HEK293T (cell line): ENCODE results near the gene RELA.
"Not testable (repeated sequence)": the region's sequence is repeated elsewhere in the genome, so short reads cannot be mapped to it uniquely, and the experiment has no call there.

Experiments
- CTCF ChIA-PET: fragments of 350-600 bp; formaldehyde crosslinking; extraction: SDS; loops from one replicate; lab custom pipeline; 2021; ENCODE audit warnings: antibody characterized with exemption, inconsistent platforms; lab: Yijun Ruan, JAX
- POLR2A ChIA-PET: fragments of 350-600 bp; formaldehyde crosslinking; extraction: SDS; loops from one replicate; lab custom pipeline; 2020; ENCODE audit warnings: antibody characterized with exemption, inconsistent platforms; lab: Yijun Ruan, JAX
- DNase-seq: peaks from one replicate; pipeline ENCODE4 v3.0.0; 2012; ENCODE audit warnings: mixed read lengths; ENCODE audit errors: extremely low spot score
- ARNT ChIP-seq: fragments of 450-650 bp; IDR thresholded peaks from 2 replicates; pipeline ENCODE4 v1.6.1; 2017; ENCODE audit warnings: mild to moderate bottlenecking
- BHLHE40 ChIP-seq: fragments of 450-650 bp; IDR thresholded peaks from 2 replicates; pipeline ENCODE4 v1.6.1; 2016; ENCODE audit warnings: mild to moderate bottlenecking, moderate library complexity, borderline replicate concordance
- CTBP1 ChIP-seq: fragments of 450-650 bp; IDR thresholded peaks from 2 replicates; pipeline ENCODE4 v1.6.1; 2016; ENCODE audit warnings: borderline replicate concordance
- ELF4 ChIP-seq: fragments of 450-650 bp; IDR thresholded peaks from 2 replicates; pipeline ENCODE4 v1.6.1; 2017; ENCODE audit warnings: antibody characterized with exemption
- FOXA1 ChIP-seq: fragments of 450-650 bp; IDR thresholded peaks from 2 replicates; pipeline ENCODE4 v1.6.1; 2016; ENCODE audit warnings: mild to moderate bottlenecking
- FOXK2 ChIP-seq: fragments of 450-650 bp; IDR thresholded peaks from 2 replicates; pipeline ENCODE4 v1.6.1; 2016; ENCODE audit warnings: mild to moderate bottlenecking
- FOXM1 ChIP-seq: fragments of 450-650 bp; IDR thresholded peaks from 2 replicates; pipeline ENCODE4 v1.6.1; 2017; ENCODE audit warnings: mild to moderate bottlenecking, borderline replicate concordance
- HDGF ChIP-seq: fragments of 450-650 bp; IDR thresholded peaks from 2 replicates; pipeline ENCODE4 v1.6.1; 2017; ENCODE audit warnings: antibody characterized with exemption, borderline replicate concordance
- L3MBTL2 ChIP-seq: fragments of 450-650 bp; conservative IDR thresholded peaks from 2 replicates; pipeline ENCODE4 v1.6.1; 2016; ENCODE audit warnings: mild to moderate bottlenecking
- LEF1 ChIP-seq: fragments of 450-650 bp; IDR thresholded peaks from 2 replicates; pipeline ENCODE4 v1.6.1; 2017; ENCODE audit warnings: mild to moderate bottlenecking, borderline replicate concordance
- NFRKB ChIP-seq: fragments of 450-650 bp; IDR thresholded peaks from 2 replicates; pipeline ENCODE4 v1.6.1; 2016; ENCODE audit warnings: mild to moderate bottlenecking, moderate library complexity
- SP1 ChIP-seq: fragments of 450-650 bp; IDR thresholded peaks from 2 replicates; pipeline ENCODE4 v1.6.1; 2017
- SUZ12 ChIP-seq: fragments of 450-650 bp; IDR thresholded peaks from 2 replicates; pipeline ENCODE4 v1.6.1; 2016; ENCODE audit warnings: mild to moderate bottlenecking
- TARDBP ChIP-seq: fragments of 450-650 bp; IDR thresholded peaks from 2 replicates; pipeline ENCODE4 v1.6.1; 2016
- ZNF384 ChIP-seq: fragments of 450-650 bp; IDR thresholded peaks from 2 replicates; pipeline ENCODE4 v1.6.1; 2016
- TF ChIP-seq, protein P1 (sequence below): fragments of 450-650 bp; IDR thresholded peaks from 2 replicates; pipeline ENCODE4 v1.6.1; 2016

RELA gene

GRCh38 chr11:65708451-65708850, 45.7 kb upstream of the RELA start:
- CTCF ChIA-PET: interaction anchor here (1.4 kb wide), 1 partner anchor 71 kb away, joined by 4 read pairs; no protein-coding TSS in a partner anchor
- TF ChIP-seq ELF4 (no peak), FOXA1 (no peak), TARDBP (no peak), SUZ12 (no peak), LEF1 (no peak), FOXM1 (no peak), NFRKB (no peak), ZNF384 (no peak), CTBP1 (no peak), FOXK2 (no peak), L3MBTL2 (no peak), ARNT (no peak), BHLHE40 (no peak), HDGF (no peak), SP1 (no peak)
- TF ChIP-seq, protein P1, sequence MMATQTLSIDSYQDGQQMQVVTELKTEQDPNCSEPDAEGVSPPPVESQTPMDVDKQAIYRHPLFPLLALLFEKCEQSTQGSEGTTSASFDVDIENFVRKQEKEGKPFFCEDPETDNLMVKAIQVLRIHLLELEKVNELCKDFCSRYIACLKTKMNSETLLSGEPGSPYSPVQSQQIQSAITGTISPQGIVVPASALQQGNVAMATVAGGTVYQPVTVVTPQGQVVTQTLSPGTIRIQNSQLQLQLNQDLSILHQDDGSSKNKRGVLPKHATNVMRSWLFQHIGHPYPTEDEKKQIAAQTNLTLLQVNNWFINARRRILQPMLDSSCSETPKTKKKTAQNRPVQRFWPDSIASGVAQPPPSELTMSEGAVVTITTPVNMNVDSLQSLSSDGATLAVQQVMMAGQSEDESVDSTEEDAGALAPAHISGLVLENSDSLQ: no peak
- POLR2A ChIA-PET: interaction anchor here (1.0 to 1.7 kb wide), 2 partner anchors 71 to 182 kb away, joined by 3 to 4 read pairs; partner anchors contain the start of gene CCDC85B
- DNase-seq: no peak

DNA sequence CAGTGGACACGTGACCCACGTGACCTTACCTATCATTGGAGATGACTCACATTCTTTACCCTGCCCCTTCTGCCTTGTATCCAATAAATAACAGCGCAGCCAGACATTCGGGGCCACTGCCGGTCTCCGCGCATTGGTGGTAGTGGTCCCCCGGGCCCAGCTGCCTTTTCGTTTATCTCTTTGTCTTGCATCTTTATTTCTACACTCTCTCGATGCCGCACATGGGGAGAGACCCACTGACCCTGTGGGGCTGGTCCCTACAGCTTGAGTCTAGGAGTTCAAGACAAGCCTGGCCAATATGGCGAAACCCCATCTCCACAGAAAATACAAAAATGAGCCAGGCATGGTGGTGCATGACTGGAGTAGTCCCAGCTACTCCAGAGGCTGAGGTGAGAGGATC, 44.3 kb upstream of the RELA start:
- CTCF ChIA-PET, POLR2A ChIA-PET, DNase-seq: not testable (repeated sequence)

- POLR2A ChIA-PET, DNase-seq: not testable (repeated sequence)
- CTCF ChIA-PET: interaction anchor here (0.6 to 1.4 kb wide), 3 partner anchors 142 to 178 kb away, joined by 3 read pairs; no protein-coding TSS in a partner anchor
These were observed 43.6 kb upstream of the RELA start for GRCh38 chr11:65706303-65706763.

- ChIA-PET CTCF (interaction anchor here (0.6 kb wide), 1 partner anchor 667 kb away, joined by 3 read pairs; no protein-coding TSS in a partner anchor), POLR2A (interaction anchor here (0.6 kb wide), 1 partner anchor 38 kb away, joined by 3 read pairs; no protein-coding TSS in a partner anchor)
- TF ChIP-seq HDGF (no peak), LEF1 (no peak), SP1 (no peak), ELF4 (no peak), L3MBTL2 (no peak)
- TF ChIP-seq, protein P1: no peak
These were observed 41.1 kb upstream of the RELA start for GRCh38 chr11:65703846-65704245.

DNA sequence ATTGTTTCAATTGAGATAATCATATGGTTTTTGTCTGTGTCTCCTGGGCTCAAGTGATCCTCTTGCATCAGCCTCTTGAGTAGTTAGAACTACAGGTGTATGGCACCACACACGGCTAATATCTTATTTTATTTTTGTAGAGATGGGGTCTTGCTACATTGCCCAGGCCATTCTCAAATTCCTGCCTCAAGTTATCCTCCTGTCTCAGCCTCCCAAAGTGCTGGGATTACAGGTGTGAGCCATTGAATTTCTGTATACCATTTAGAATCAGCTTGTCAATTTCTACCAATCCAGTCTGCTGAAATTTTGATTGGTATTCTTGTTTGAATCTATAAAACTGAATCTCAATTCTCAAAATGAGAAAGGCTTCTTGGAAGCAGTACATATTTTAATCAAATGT, 39.0 kb upstream of the RELA start:
- CTCF ChIA-PET: no interaction called here
- no peak for DNase-seq
- POLR2A ChIA-PET: no interaction called here
- TF ChIP-seq SUZ12 (no peak), ARNT (no peak), BHLHE40 (no peak)
- TF ChIP-seq, protein P1: no peak

More at GRCh38 chr11:65703846-65704245, 41.1 kb upstream of the RELA start:
- DNase-seq: no peak

- CTCF ChIA-PET: no interaction called here
- no peak for TF ChIP-seq FOXK2
- TF ChIP-seq NFRKB: no peak
- no peak for TF ChIP-seq CTBP1
- no peak for TF ChIP-seq TARDBP
- TF ChIP-seq SUZ12: no peak
- TF ChIP-seq, protein P1: no peak
- TF ChIP-seq SP1: no peak
- TF ChIP-seq HDGF: no peak
- POLR2A ChIA-PET: no interaction called here
- no peak for DNase-seq
These were observed 37.7 kb upstream of the RELA start for GRCh38 chr11:65700399-65700798.

DNA sequence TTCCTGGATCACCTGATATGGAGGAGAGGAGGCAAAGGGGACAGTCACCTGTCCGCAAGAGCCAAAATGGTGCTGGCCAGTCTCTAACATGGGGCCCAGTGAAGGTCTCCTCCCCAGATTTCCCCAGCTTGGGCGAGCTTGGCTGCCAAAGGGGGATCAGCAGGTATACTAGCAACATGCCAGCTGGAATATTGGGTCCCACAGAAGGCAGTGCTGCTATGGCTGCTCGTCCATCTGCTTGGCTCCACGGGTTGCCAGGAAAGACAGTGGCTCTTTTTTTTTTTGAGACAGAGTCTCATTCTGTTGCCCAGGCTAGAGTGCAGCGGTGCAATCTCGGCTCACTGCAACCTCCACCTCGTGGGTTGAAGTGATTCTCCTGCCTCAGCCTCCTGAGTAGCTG, 36.6 kb upstream of the RELA start:
- POLR2A ChIA-PET: no interaction called here
- CTCF ChIA-PET: no interaction called here
- DNase-seq: no peak
- no peak for TF ChIP-seq TARDBP
- TF ChIP-seq NFRKB: no peak
- no peak for TF ChIP-seq SUZ12
- no peak for TF ChIP-seq SP1
- TF ChIP-seq HDGF: no peak
- TF ChIP-seq, protein P1: no peak
- TF ChIP-seq BHLHE40: no peak
- no peak for TF ChIP-seq FOXA1
- TF ChIP-seq FOXK2: no peak
